H9 (cell line): ENCODE data around the gene LONRF3. TPM values are rescaled to one million over a fixed set of nuclear protein-coding genes. Genes with fewer than 3 reads are reported as not detected.

Source experiments
- DNase-seq: peaks from one replicate; pipeline ENCODE4 v3.0.0-alpha.2; 2017
- H2AFZ ChIP-seq: one replicate; pipeline ENCODE4 v1.6.1; 2013; ENCODE audit warnings: mild to moderate bottlenecking, low read length, control low read depth, moderate library complexity
- H2AK5ac ChIP-seq: 2 replicates; pipeline ENCODE4 v1.6.1; 2013; ENCODE audit warnings: low read length, control low read depth, mixed read lengths; ENCODE audit not compliant: insufficient read length
- H2BK120ac ChIP-seq: one replicate; pipeline ENCODE4 v1.6.1; 2013; ENCODE audit warnings: low read depth, mild to moderate bottlenecking, low read length, control low read depth, inconsistent platforms; ENCODE audit not compliant: poor library complexity, severe bottlenecking
- H2BK12ac ChIP-seq: 2 replicates; pipeline ENCODE4 v1.6.1; 2013; ENCODE audit warnings: low read length, control low read depth, mixed read lengths, low read depth; ENCODE audit not compliant: insufficient read length
- H2BK15ac ChIP-seq: 2 replicates; pipeline ENCODE4 v1.6.1; 2013; ENCODE audit warnings: low read depth, low read length, control low read depth
- H2BK20ac ChIP-seq: one replicate; pipeline ENCODE4 v1.6.1; 2013; ENCODE audit warnings: low read depth, mild to moderate bottlenecking, low read length, control low read depth, inconsistent platforms; ENCODE audit not compliant: poor library complexity, severe bottlenecking
- H2BK5ac ChIP-seq: 2 replicates; pipeline ENCODE4 v1.6.1; 2013; ENCODE audit warnings: low read length, control low read depth, mixed read lengths; ENCODE audit not compliant: insufficient read length
- H3K14ac ChIP-seq: 2 replicates; pipeline ENCODE4 v1.6.1; 2013; ENCODE audit warnings: low read length, control low read depth; ENCODE audit not compliant: insufficient read depth
- H3K18ac ChIP-seq: 2 replicates; pipeline ENCODE4 v1.6.1; 2013; ENCODE audit warnings: low read depth, mild to moderate bottlenecking, mixed read lengths, low read length, control low read depth; ENCODE audit not compliant: insufficient read length
- H3K23ac ChIP-seq: 2 replicates; pipeline ENCODE4 v1.6.1; 2013; ENCODE audit warnings: low read length, control low read depth, mixed read lengths, low read depth; ENCODE audit not compliant: insufficient read length
- H3K23me2 ChIP-seq: 2 replicates; pipeline ENCODE4 v1.6.1; 2013; ENCODE audit warnings: low read depth, mild to moderate bottlenecking, mixed read lengths, low read length, control low read depth; ENCODE audit not compliant: insufficient read length, poor library complexity, severe bottlenecking
- H3K27ac ChIP-seq: 2 replicates; pipeline ENCODE4 v1.5.1; 2013; ENCODE audit warnings: low read length, control low read depth, mixed read lengths, low read depth; ENCODE audit not compliant: insufficient read length
- H3K27me3 ChIP-seq: 2 replicates; pipeline ENCODE4 v1.6.1; 2013; ENCODE audit warnings: low read length, control low read depth, inconsistent platforms; ENCODE audit not compliant: insufficient read depth
- H3K4ac ChIP-seq: 2 replicates; pipeline ENCODE4 v1.6.1; 2013; ENCODE audit warnings: low read depth, mild to moderate bottlenecking, control low read depth, inconsistent platforms, low read length, moderate library complexity
- H3K4me1 ChIP-seq: 2 replicates; pipeline ENCODE4 v1.6.1; 2013; ENCODE audit warnings: low read length, control low read depth, inconsistent platforms; ENCODE audit not compliant: insufficient read depth
- H3K4me2 ChIP-seq: 2 replicates; pipeline ENCODE4 v1.6.1; 2013; ENCODE audit warnings: low read length, control low read depth, mixed read lengths; ENCODE audit not compliant: insufficient read length, insufficient read depth
- H3K56ac ChIP-seq: 2 replicates; pipeline ENCODE4 v1.6.1; 2013; ENCODE audit warnings: low read depth, mild to moderate bottlenecking, mixed read lengths, low read length, control low read depth; ENCODE audit not compliant: insufficient read length
- H3K79me1 ChIP-seq: 2 replicates; pipeline ENCODE4 v1.6.1; 2013; ENCODE audit warnings: low read depth, mild to moderate bottlenecking, moderate library complexity, low read length, control low read depth, inconsistent platforms; ENCODE audit not compliant: insufficient read depth, poor library complexity, severe bottlenecking
- H3K79me2 ChIP-seq: 2 replicates; pipeline ENCODE4 v1.6.1; 2013; ENCODE audit warnings: low read length, control low read depth, inconsistent platforms; ENCODE audit not compliant: insufficient read depth
- H3K9ac ChIP-seq: 2 replicates; pipeline ENCODE4 v1.6.1; 2013; ENCODE audit warnings: low read length, control low read depth, mixed read lengths; ENCODE audit not compliant: insufficient read length; ENCODE audit errors: extremely low read depth
- H3K9me3 ChIP-seq: one replicate; pipeline ENCODE4 v1.6.1; 2013; ENCODE audit warnings: low read depth, low read length, inconsistent platforms; ENCODE audit not compliant: control insufficient read depth
- H3T11ph ChIP-seq: one replicate; pipeline ENCODE4 v1.6.1; 2013; ENCODE audit warnings: mild to moderate bottlenecking, low read length, control low read depth, inconsistent platforms
- H4K20me1 ChIP-seq: one replicate; pipeline ENCODE4 v1.6.1; 2013; ENCODE audit not compliant: control insufficient read depth, insufficient read length, insufficient read depth
- H4K5ac ChIP-seq: 2 replicates; pipeline ENCODE4 v1.6.1; 2013; ENCODE audit warnings: low read depth, mild to moderate bottlenecking, mixed read lengths, low read length, control low read depth; ENCODE audit not compliant: insufficient read length
- H4K8ac ChIP-seq: replicated peaks from 2 replicates; pipeline ENCODE4 v1.6.1; 2013; ENCODE audit warnings: low read length, control low read depth, mixed read lengths, low read depth; ENCODE audit not compliant: insufficient read length
- H4K91ac ChIP-seq: 2 replicates; pipeline ENCODE4 v1.6.1; 2013; ENCODE audit warnings: low read depth, mild to moderate bottlenecking, moderate library complexity, mixed read lengths, low read length, control low read depth; ENCODE audit not compliant: insufficient read length
- H3K27ac Mint-ChIP-seq, 3 experiments: 2 replicates in 2 of 3; 3 replicates in 1 of 3; pipeline ENCODE4 v1.8.0; 2020 to 2021; ENCODE audit warnings: mixed read lengths in 3 of 3, mild to moderate bottlenecking in 1 of 3, moderate library complexity in 1 of 3
- H3K27me3 Mint-ChIP-seq: 2 replicates; pipeline ENCODE4 v1.8.0; 2021; ENCODE audit warnings: low read depth, mild to moderate bottlenecking, moderate library complexity, mixed read lengths
- H3K36me3 Mint-ChIP-seq, 3 experiments: 2 replicates in 2 of 3; 3 replicates in 1 of 3; pipeline ENCODE4 v1.8.0; 2020 to 2021; ENCODE audit warnings: low read depth in 3 of 3, mixed read lengths in 3 of 3; ENCODE audit not compliant: insufficient read depth in 1 of 3
- H3K4me1 Mint-ChIP-seq, 2 experiments: 2 replicates each; pipeline ENCODE4 v1.8.0; 2020; ENCODE audit warnings: mixed read lengths in 2 of 2
- H3K4me3 Mint-ChIP-seq, 2 experiments: 2 replicates in 1 of 2; 3 replicates in 1 of 2; pipeline ENCODE4 v1.8.0; 2020 to 2021; ENCODE audit warnings: mild to moderate bottlenecking in 2 of 2, mixed read lengths in 2 of 2, moderate library complexity in 1 of 2
- H3K9me3 Mint-ChIP-seq, 2 experiments: 2 replicates in 1 of 2; 3 replicates in 1 of 2; pipeline ENCODE4 v1.8.0; 2020; ENCODE audit warnings: mild to moderate bottlenecking in 2 of 2, mixed read lengths in 2 of 2, moderate library complexity in 1 of 2
- WGBS: extraction: QIAGEN DNeasy Blood & Tissue Kit; methylation state at CpG from one replicate; pipeline ENCODE4 v1.1.7; 2013; ENCODE audit warnings: missing lambda C conversion rate, low lambda C conversion rate, mixed read lengths; ENCODE audit not compliant: insufficient read length; ENCODE audit errors: extremely low coverage; 5-methylcytosine and 5-hydroxymethylcytosine counted together
- total RNA-seq: library from RNA; stranded (reverse); gene quantifications from 2 replicates; pipeline ENCODE4 v1.2.1, GENCODE V29; 2021
- TF ChIP-seq, protein P1 (sequence below): fragments of 200-600 bp; sonication (generic); conservative IDR thresholded peaks from 3 replicates; pipeline ENCODE4 v1.8.0; 2021; ENCODE audit warnings: antibody characterized with exemption, mild to moderate bottlenecking

LONRF3 gene
- total RNA-seq, 1 experiment from 2014 or later, result 0.33 TPM

DNA sequence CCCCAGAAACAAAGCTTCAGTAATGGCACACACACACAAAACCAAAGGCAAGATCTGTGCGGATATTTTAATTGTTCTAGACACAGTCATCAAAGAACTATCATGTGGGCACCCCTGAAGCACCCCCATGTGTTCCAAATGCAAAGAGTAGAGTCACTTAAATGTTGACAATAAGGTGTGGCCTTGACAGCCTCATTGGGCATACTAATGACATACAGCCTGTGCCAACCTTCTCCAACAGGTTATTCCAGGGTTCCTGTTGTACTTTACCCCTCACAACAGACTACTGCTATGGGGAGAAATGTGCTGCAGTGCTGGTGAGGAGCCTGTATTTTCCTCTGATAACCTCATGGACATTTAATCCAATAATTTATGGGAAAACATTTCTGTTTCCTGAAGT is 68.6 kb downstream of the LONRF3 start:
- Histone ChIP-seq H2BK5ac (no peak overlapping the region), H3K23ac (no peak overlapping the region), H3K4ac (no peak overlapping the region), H3K4me1 (no peaks in the 10 kb centered on the region), H2BK20ac (no peak overlapping the region), H2AFZ (no peak overlapping the region), H3T11ph (no peak overlapping the region), H3K56ac (no peak overlapping the region), H3K27me3 (no peaks in the 10 kb centered on the region), H4K91ac (no peak overlapping the region), H3K9ac (no peak overlapping the region), H2BK12ac (no peak overlapping the region), H3K79me1 (no peaks in the 10 kb centered on the region), H2AK5ac (no peak overlapping the region), H3K23me2 (no peaks in the 10 kb centered on the region), H3K18ac (no peak overlapping the region), H4K5ac (no peak overlapping the region), H3K9me3 (peaks cover 30% of the 10 kb centered on the region), H3K14ac (no peak overlapping the region), H4K20me1 (no peaks in the 10 kb centered on the region), H4K8ac (no peak overlapping the region), H2BK120ac (no peak overlapping the region), H3K27ac (no peak overlapping the region), H2BK15ac (no peak overlapping the region), H3K79me2 (no peaks in the 10 kb centered on the region), H3K4me2 (no peak overlapping the region)
- Mint-ChIP-seq H3K36me3 (peaks cover 0 to 3% (median 2%) of the 10 kb centered on the region in 3 experiments; a peak in 3 of 7 replicates), H3K27ac (no peak overlapping the region), H3K27me3 (no peaks in the 10 kb centered on the region), H3K4me3 (no peak overlapping the region), H3K4me1 (peaks cover 5 to 8% of the 10 kb centered on the region in 2 experiments), H3K9me3 (peaks cover 67 to 76% of the 10 kb centered on the region in 2 experiments)
- TF ChIP-seq, protein P1, sequence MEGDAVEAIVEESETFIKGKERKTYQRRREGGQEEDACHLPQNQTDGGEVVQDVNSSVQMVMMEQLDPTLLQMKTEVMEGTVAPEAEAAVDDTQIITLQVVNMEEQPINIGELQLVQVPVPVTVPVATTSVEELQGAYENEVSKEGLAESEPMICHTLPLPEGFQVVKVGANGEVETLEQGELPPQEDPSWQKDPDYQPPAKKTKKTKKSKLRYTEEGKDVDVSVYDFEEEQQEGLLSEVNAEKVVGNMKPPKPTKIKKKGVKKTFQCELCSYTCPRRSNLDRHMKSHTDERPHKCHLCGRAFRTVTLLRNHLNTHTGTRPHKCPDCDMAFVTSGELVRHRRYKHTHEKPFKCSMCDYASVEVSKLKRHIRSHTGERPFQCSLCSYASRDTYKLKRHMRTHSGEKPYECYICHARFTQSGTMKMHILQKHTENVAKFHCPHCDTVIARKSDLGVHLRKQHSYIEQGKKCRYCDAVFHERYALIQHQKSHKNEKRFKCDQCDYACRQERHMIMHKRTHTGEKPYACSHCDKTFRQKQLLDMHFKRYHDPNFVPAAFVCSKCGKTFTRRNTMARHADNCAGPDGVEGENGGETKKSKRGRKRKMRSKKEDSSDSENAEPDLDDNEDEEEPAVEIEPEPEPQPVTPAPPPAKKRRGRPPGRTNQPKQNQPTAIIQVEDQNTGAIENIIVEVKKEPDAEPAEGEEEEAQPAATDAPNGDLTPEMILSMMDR, result no peak
- WGBS, result no CpG with 5 or more reads among the region's 1 CpG
- DNase-seq, result no peak
